ENCODE measurements around the gene FCN3.
"Not testable (repeated sequence)": the region's sequence is repeated elsewhere in the genome, so short reads cannot be mapped to it uniquely, and the experiment has no call there.

Gene FCN3

DNA sequence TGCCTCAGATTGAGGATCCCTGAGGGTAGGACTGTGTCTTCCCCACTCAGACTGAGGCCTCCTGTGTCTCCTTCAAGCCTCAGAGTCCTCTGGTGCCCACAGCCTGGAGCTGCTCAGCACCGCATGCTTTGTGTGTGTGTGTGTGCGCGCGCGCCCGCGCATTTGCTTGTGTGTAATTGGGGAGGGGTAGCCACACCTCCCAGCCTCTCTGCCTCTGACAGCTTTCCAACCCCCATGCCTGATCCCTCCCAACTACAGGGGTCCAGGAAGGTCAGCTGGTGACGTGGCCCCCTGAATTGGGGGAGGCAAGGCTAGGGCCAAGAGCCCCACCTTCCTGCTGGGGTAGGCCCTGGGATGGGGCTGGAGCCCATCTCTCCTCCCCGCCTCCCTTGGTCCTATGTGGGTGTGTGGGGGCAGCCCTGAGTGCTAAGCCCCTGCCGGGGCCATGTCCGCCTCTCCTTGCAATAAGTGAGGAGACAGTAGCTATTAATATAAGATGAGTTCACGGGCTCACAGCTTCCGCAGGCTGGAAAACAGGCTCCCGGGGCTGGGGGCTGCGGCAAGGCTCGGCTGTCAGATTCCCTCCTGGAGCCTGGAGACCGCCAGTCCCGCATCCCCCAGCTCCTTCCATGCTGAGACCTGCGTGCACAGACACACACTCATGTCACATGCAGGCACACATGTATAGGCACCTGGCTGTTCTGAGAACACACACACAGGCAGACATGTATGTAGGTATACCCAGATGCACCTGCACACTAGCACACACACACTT, 24.8 kb upstream of the FCN3 start:
- FAIRE-seq = no peak

DNA sequence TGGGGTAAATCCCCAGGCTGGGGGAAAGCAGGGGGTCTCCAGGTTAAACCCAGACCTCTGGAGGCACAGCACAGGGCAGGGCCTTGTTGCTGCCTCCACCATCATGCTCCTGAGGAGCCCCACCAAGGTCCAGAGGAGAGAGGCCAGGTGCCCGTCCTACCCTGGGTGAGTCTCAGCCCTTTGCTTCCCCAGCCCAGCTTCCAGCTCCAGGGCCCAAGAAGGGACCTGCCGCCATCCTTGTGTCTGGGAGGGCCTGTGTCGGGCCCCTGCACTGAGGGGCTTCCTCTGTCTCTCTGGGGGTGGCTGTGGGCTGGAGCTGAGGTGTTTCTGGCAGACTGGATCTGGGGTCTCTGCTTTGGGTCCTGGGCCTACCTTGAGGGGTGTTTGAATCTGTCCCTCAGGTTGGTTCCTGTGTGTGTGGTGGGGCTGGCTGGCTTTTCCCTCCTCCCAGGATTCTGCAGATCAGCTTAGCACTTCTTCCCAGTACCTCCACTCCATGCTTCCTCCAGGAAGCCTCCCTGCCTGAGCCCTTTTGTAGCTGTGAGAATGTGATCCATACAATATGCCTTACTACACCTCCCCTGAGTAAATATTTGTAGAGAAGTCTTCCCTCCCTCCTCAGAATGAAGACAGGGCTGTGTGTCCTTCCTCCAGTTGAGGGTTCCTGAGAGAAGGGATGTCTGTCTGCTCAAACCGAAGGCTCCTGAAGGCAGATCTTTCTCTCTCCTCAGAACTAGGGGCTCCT, 24.0 kb upstream of the FCN3 start:
- no peak for FAIRE-seq

DNA sequence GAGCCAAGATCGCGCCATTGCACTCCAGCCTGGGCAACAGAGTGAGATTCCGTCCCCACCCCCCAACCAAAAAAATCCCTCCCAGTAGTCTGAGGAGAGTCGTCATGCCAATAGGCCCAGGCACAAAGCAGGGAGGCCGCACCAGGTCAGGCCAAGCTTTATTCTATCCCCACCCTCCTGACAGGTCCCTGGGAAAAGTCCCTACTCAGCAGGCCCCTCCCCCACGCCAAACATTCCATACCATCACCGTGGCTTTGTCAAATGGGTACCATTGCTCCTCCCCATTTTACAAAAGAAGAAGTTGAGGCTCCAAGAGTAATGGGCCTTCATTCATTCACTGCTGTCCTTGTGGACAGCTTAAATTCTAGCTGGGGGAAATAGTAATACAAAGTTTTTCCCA, 23.1 kb upstream of the FCN3 start:
- FAIRE-seq = no peak

GRCh38 chr1:27397110-27397509, 22.5 kb upstream of the FCN3 start:
- FAIRE-seq = no peak

DNA sequence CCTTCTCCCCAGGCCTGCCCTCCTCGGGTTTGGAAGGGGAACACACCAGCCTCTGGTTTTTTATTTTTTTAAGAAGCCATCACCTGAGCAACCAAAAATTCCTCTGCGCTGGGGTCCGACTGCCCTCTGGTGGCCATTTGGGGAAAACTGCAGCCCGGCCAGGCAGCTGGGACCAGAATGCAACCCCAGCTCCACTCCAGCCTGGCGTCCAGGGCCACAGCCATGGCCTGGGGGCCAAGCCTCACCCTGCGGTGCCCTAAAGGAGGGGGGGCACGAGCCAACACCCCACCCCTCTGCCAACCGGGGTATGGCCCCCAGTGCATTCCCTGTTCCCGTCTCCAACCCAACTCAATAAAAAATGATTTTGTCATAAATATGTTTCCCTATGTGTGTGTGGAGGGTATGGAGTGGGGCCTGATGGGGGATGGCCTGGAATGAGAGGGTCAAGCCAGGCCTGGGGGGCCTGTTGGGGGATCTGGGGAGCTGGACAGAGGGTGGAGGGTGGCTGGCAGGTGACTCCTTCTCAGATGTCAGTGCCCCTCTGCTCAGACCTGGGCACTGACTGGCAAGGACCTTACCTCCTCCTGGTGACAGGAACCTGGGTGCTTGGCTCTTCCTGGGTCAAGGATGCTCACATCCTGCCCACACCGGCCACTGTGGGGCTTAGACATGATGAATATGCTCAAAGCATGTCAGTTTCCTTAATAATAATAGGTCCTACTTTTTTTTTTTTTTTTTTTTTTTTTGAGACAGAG, 21.0 kb upstream of the FCN3 start:
- peak; percentile 15 for FAIRE-seq

GRCh38 chr1:27394925-27395324, 20.3 kb upstream of the FCN3 start:
- FAIRE-seq = no peak

GRCh38 chr1:27394282-27394658, 19.6 kb upstream of the FCN3 start:
- no peak for FAIRE-seq

DNA sequence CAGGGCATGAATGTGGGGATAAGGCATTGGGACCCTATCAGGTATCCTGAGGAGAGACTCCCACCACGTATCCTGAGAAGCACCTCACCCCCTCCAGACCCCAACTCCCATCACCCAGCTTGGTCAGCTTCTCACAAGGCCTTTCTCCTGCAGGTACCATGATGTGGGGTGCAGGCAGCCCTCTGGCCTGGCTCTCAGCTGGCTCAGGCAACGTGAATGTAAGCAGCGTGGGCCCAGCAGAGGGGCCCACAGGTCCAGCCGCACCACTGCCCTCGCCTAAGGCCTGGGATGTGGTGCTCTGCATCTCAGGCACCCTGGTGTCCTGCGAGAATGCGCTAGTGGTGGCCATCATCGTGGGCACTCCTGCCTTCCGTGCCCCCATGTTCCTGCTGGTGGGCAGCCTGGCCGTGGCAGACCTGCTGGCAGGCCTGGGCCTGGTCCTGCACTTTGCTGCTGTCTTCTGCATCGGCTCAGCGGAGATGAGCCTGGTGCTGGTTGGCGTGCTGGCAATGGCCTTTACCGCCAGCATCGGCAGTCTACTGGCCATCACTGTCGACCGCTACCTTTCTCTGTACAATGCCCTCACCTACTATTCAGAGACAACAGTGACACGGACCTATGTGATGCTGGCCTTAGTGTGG, 19.1 kb upstream of the FCN3 start:
- no peak for FAIRE-seq

- no peak for FAIRE-seq
Observed at GRCh38 chr1:27392778-27393635, 18.4 kb upstream of the FCN3 start.

- no peak for FAIRE-seq
Observed at GRCh38 chr1:27392096-27392777, 17.6 kb upstream of the FCN3 start, which contains the start of gene GPR3. Gene GPR3, plus strand, starts transcription at chr1:27392622. Its CDS starts 1,177 bp downstream, at chr1:27393799.

DNA sequence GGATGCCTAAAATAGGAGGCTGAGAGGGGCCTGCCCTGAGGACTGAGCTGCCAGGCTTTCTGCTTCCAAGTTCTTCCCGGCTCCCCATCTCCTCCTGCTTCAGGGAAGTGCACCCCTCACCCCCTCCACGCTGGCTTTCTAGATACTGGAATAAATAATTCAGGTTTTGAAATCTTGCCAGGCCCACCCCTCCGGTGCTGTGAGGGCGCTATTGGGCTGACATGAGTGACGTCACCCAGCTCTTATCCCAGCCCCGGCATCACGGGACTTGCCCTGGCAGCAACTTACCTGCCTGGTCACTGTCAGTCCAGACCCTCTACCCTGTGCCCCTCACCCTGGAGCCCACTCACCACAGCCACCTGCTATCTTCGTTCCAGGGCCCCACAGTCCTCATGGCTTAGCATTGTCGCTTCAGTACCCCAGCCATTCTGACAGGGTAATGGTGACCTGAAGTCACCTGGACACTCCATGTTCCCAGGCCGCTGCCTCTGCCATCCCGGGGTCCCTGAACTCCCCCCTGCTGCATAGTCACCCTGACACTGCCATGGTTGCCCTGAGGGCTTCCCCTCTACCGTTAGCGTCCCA, 17.0 kb upstream of the FCN3 start:
- FAIRE-seq = no peak

GRCh38 chr1:27388337-27389005, 13.8 kb upstream of the FCN3 start:
- no peak for FAIRE-seq

- FAIRE-seq = not testable (repeated sequence)
Observed at GRCh38 chr1:27384797-27385196, 10.2 kb upstream of the FCN3 start.

GRCh38 chr1:27383661-27384060, 9.0 kb upstream of the FCN3 start:
- FAIRE-seq = no peak

DNA sequence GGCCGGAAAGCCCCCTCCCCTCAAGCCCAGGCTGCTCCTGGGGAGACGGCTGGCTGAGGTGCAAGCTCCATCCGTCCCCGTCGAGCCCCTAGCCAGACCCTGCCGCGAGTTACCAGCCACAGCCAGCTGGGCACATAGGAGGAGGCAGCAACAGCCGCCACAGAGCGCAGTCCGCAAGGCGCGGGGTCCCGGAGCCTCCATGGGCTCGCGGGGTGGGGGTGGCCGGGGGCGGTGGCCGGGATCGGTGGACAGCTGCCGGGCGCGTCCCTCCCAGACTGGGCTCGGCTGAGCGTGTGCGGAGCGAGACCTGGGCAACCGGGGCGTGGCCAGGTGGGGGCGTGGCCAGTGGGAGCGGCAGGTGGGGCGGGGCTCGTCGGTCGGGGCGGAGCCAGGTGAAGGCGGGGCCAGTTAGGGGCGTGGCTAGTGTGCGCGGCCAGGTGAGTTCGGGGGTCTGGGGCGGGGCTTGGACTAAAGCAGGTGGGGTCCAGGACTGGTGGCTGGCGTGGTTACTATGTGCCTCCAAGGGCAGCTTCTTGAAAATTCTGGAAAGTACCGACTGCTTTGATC, 8.5 kb upstream of the FCN3 start, which contains the start of gene CD164L2:
TSS of gene CD164L2 (minus strand) at position 295 of the 567 bp plus-strand sequence. CDS start at position 201, 94 bp downstream.
- no peak for FAIRE-seq

DNA sequence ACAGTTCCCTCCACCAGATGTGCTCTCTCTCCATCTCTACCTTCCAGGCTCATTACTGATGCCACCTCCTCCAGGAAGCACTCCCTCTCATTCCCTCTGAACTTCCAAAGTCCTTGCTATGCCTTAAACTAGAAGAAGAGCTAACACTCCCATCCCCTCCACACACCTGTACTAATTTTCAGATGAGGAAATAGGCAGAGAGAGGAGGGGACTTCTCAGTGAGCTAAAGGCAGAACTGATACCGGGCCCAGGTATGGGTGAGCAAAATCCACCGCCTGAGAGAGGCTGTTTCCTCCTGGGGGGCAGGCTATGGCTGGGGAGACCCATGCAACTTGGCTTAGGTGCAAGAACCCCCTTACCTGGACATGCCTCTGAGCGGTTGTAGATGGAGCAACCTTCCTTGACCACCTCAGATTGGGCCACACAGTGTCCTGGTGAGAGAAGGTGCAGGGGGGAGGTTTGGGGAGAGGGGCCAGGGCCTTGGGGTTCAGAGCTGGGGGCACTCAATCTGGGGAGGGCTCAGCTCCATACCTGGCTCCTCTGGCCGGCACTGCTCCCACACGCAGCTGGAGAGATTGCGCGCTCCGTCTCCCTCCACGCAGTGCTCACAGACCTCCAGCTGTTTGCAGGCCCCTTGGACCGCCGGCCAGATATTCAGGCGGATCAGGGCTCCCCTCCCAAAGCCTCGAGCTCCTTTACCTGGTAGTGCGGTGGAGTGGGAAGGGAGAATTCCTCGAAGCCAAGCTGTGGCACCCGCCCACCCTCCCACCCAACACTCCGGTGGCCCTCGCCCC, 7.5 kb upstream of the FCN3 start:
- FAIRE-seq = no peak

GRCh38 chr1:27380766-27381733, 6.4 kb upstream of the FCN3 start:
- FAIRE-seq = no peak

DNA sequence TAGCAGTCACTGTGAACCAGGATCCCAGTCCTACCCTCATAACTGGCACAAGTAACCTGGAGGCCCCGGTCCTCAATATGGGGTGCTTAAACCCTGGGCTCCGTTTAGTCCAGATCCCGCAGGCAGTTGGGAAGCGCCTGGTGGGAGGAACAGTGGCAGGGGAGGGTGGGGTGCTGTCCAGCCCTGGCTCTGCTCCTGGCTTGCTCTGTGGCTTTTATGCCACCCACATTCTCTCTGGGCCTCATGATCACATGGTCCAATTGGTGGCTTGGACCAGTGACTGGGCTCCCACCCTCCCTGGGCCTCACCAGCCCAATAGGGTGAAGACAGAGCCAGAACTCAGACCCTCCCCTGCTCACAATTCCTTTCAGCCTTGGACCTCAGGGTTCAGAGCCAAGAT, 5.6 kb upstream of the FCN3 start:
- FAIRE-seq = no peak
